ENCODE measurements around the gene SLC26A9.

The SLC26A9 gene

GRCh38 chr1:205914730-205915129 is 28.5 kb downstream of the SLC26A9 start:
- TF ChIP-seq POLR2AphosphoS5 (IDR thresholded peaks at IDR 0.05; ENCODE audit: low read depth) (no peak), GABPA (IDR thresholded peaks at IDR 0.05; ENCODE audit: low read depth) (no peak), SPI1 (IDR thresholded peaks at IDR 0.05; ENCODE audit: borderline replicate concordance, low read depth) (no peak), REST (IDR thresholded peaks at IDR 0.05; ENCODE audit: insufficient replicate concordance, low read depth) (no peak), CTCF (IDR thresholded peaks at IDR 0.05; ENCODE audit: insufficient read depth, low read length) (no peak)
- no peaks in the 10 kb centered on the region for H3K27me3 ChIP-seq (ENCODE audit: insufficient read depth, poor library complexity, severe bottlenecking)
- H3K27ac ChIP-seq (replicated peaks): no peak overlapping the region
- no peak overlapping the region for H3K4me3 ChIP-seq (replicated peaks; ENCODE audit: insufficient read depth, low read length)
- DNase-seq (ENCODE audit: low read depth in 1 of 2, low spot score in 1 of 2): no peak

GRCh38 chr1:205914155-205914507 is 29.1 kb downstream of the SLC26A9 start:
- TF ChIP-seq POLR2AphosphoS5 (IDR thresholded peaks at IDR 0.05; ENCODE audit: low read depth): no peak
- TF ChIP-seq GABPA (IDR thresholded peaks at IDR 0.05; ENCODE audit: low read depth): no peak
- no peak for TF ChIP-seq REST (IDR thresholded peaks at IDR 0.05; ENCODE audit: insufficient replicate concordance, low read depth)
- TF ChIP-seq SPI1 (IDR thresholded peaks at IDR 0.05; ENCODE audit: borderline replicate concordance, low read depth): no peak
- no peak for TF ChIP-seq CTCF (IDR thresholded peaks at IDR 0.05; ENCODE audit: insufficient read depth, low read length)
- H3K4me3 ChIP-seq (replicated peaks; ENCODE audit: insufficient read depth, low read length): no peak overlapping the region
- no peaks in the 10 kb centered on the region for H3K27me3 ChIP-seq (ENCODE audit: insufficient read depth, poor library complexity, severe bottlenecking)
- no peak overlapping the region for H3K27ac ChIP-seq (replicated peaks)
- no peak for DNase-seq (ENCODE audit: low read depth in 1 of 2, low spot score in 1 of 2)

- TF ChIP-seq GABPA (IDR thresholded peaks at IDR 0.05; ENCODE audit: low read depth): no peak
- no peak for TF ChIP-seq POLR2AphosphoS5 (IDR thresholded peaks at IDR 0.05; ENCODE audit: low read depth)
- no peak for TF ChIP-seq CTCF (IDR thresholded peaks at IDR 0.05; ENCODE audit: insufficient read depth, low read length)
- TF ChIP-seq REST (IDR thresholded peaks at IDR 0.05; ENCODE audit: insufficient replicate concordance, low read depth): no peak
- TF ChIP-seq SPI1 (IDR thresholded peaks at IDR 0.05; ENCODE audit: borderline replicate concordance, low read depth): no peak
- no peak for DNase-seq (ENCODE audit: low read depth in 1 of 2, low spot score in 1 of 2)
Measured at GRCh38 chr1:205913451-205914154, 29.7 kb downstream of the SLC26A9 start.

More at GRCh38 chr1:205913451-205914154, 29.7 kb downstream of the SLC26A9 start:
- Histone ChIP-seq H3K4me3 (replicated peaks; ENCODE audit: insufficient read depth, low read length) (no peak overlapping the region), H3K27me3 (ENCODE audit: insufficient read depth, poor library complexity, severe bottlenecking) (no peaks in the 10 kb centered on the region), H3K27ac (replicated peaks) (no peak overlapping the region)

All from HL-60 (cell line).